Fibroblast of lung (primary cell): ENCODE measurements around the gene SLC13A3. TPM values are rescaled to one million over a fixed set of nuclear protein-coding genes. Genes with fewer than 3 reads are reported as not detected.

Source experiments
- DNase-seq, 2 donors: peaks; one replicate each; pipeline versions ENCODE4 v3.0.0 to v3.0.0-alpha.2; 2010; ENCODE audit warnings: low read depth in 2 of 2
- H2AFZ ChIP-seq: 2 replicates; pipeline ENCODE4 v1.5.1; 2012; ENCODE audit warnings: low read length, control low read depth, inconsistent platforms
- H3K27ac ChIP-seq: 2 replicates; pipeline ENCODE4 v1.5.1; 2011; ENCODE audit warnings: low read length, control low read depth; ENCODE audit not compliant: insufficient read depth
- H3K27me3 ChIP-seq: 2 replicates; pipeline ENCODE4 v1.5.1; 2011; ENCODE audit warnings: mild to moderate bottlenecking, low read length; ENCODE audit not compliant: control insufficient read depth, insufficient read depth
- H3K36me3 ChIP-seq: 2 replicates; pipeline ENCODE4 v1.5.1; 2011; ENCODE audit warnings: low read length; ENCODE audit not compliant: control insufficient read depth, insufficient read depth
- H3K4me1 ChIP-seq: 2 replicates; pipeline ENCODE4 v1.5.1; 2011; ENCODE audit warnings: low read length; ENCODE audit not compliant: control insufficient read depth, insufficient read depth; ENCODE audit errors: extremely low read depth
- H3K4me2 ChIP-seq: 2 replicates; pipeline ENCODE4 v1.5.1; 2011; ENCODE audit warnings: low read length, control low read depth; ENCODE audit not compliant: insufficient read depth; ENCODE audit errors: extremely low read depth
- H3K4me3 ChIP-seq, 4 experiments: fragments of 200-600 bp in 1 of 4; sonication (generic) in 1 of 4; replicated peaks in 1 of 4; 2 replicates each; pipeline ENCODE4 v1.5.1; 2011 to 2016; ENCODE audit warnings: low read length in 4 of 4, low read depth in 3 of 4, mild to moderate bottlenecking in 3 of 4, control low read depth in 2 of 4, inconsistent platforms in 1 of 4, mixed read lengths in 1 of 4; ENCODE audit not compliant: insufficient read depth in 1 of 4; ENCODE audit errors: control extremely low read depth in 1 of 4
- H3K79me2 ChIP-seq: 2 replicates; pipeline ENCODE4 v1.5.1; 2012; ENCODE audit warnings: mild to moderate bottlenecking, low read length, inconsistent platforms; ENCODE audit not compliant: control insufficient read depth, insufficient read depth
- H3K9ac ChIP-seq: 2 replicates; pipeline ENCODE4 v1.5.1; 2011; ENCODE audit warnings: mild to moderate bottlenecking, low read length, control low read depth; ENCODE audit not compliant: insufficient read depth
- H3K9me3 ChIP-seq: 2 replicates; pipeline ENCODE4 v1.5.1; 2012; ENCODE audit warnings: low read depth, low read length; ENCODE audit not compliant: control insufficient read depth, insufficient read depth
- H4K20me1 ChIP-seq: 2 replicates; pipeline ENCODE4 v1.5.1; 2011; ENCODE audit warnings: low read length; ENCODE audit not compliant: control insufficient read depth, insufficient read depth; ENCODE audit errors: extremely low read depth
- CTCF ChIP-seq, 2 donors: IDR thresholded peaks in 1 of 2; conservative IDR thresholded peaks in 1 of 2; 1 replicate in 1 of 2; 2 replicates in 1 of 2; pipeline ENCODE4 v1.5.1; 2011 to 2012; ENCODE audit warnings: low read length in 2 of 2, control low read depth in 1 of 2, inconsistent platforms in 1 of 2, low read depth in 1 of 2, mild to moderate bottlenecking in 1 of 2
- EZH2 ChIP-seq: IDR thresholded peaks from 2 replicates; pipeline ENCODE4 v1.5.1; 2012; ENCODE audit warnings: low read length, control low read depth, mild to moderate bottlenecking; ENCODE audit errors: missing control alignments
- polyA plus RNA-seq, 2 donors: library from polyadenylated mRNA; depleted of rRNA in 1 of 2; stranded (reverse) in 1 of 2; unstranded in 1 of 2; fragments of >200 nt; gene quantifications; 2 replicates each; pipeline ENCODE4 v1.2.1, GENCODE V29; 2011 to 2012; ENCODE audit warnings: missing spikeins in 1 of 2
- total RNA-seq: library from RNA; depleted of rRNA; stranded (reverse); fragments of >200 nt; gene quantifications from 2 replicates; pipeline ENCODE4 v1.2.1, GENCODE V29; 2014

Gene SLC13A3
- total and polyA plus RNA-seq, 2 donors (not counting 1 experiment from before 2014, with no cell fraction given): 2.2 to 5.6 TPM

GRCh38 chr20:46640536-46641311 is 10.5 kb downstream of the SLC13A3 start:
- no peak overlapping the region for H3K9ac ChIP-seq
- no peaks in the 10 kb centered on the region for H3K79me2 ChIP-seq
- no peaks in the 10 kb centered on the region for H4K20me1 ChIP-seq
- no peak overlapping the region for H3K4me3 ChIP-seq
- H3K4me1 ChIP-seq: no peaks in the 10 kb centered on the region
- H3K4me2 ChIP-seq: no peak overlapping the region
- H3K36me3 ChIP-seq: no peaks in the 10 kb centered on the region
- no peak for DNase-seq
- H3K27me3 ChIP-seq: no peaks in the 10 kb centered on the region
- TF ChIP-seq EZH2: no peak
- no peak for TF ChIP-seq CTCF (conservative IDR thresholded peaks at IDR 0.05 in 1 of 2, IDR thresholded peaks at IDR 0.05 in 1 of 2; ENCODE audit: low read depth in 1 of 2, low read length in 2 of 2)
- H3K27ac ChIP-seq: no peak overlapping the region
- no peaks in the 10 kb centered on the region for H3K9me3 ChIP-seq
- H2AFZ ChIP-seq: no peak overlapping the region

- Histone ChIP-seq H3K4me1 (no peaks in the 10 kb centered on the region), H2AFZ (no peak overlapping the region), H3K79me2 (no peaks in the 10 kb centered on the region), H3K4me2 (no peak overlapping the region), H3K4me3 (no peak overlapping the region), H3K9me3 (no peaks in the 10 kb centered on the region), H3K27me3 (no peaks in the 10 kb centered on the region), H3K9ac (no peak overlapping the region), H3K27ac (no peak overlapping the region), H4K20me1 (no peaks in the 10 kb centered on the region), H3K36me3 (no peaks in the 10 kb centered on the region)
- no peak for DNase-seq
- TF ChIP-seq CTCF (conservative IDR thresholded peaks at IDR 0.05 in 1 of 2, IDR thresholded peaks at IDR 0.05 in 1 of 2; ENCODE audit: low read depth in 1 of 2, low read length in 2 of 2) (no peak), EZH2 (no peak)
Observed at GRCh38 chr20:46640044-46640443, 11.2 kb downstream of the SLC13A3 start.

- Histone ChIP-seq H3K36me3 (no peaks in the 10 kb centered on the region), H3K9ac (no peak overlapping the region), H2AFZ (no peak overlapping the region), H4K20me1 (no peaks in the 10 kb centered on the region), H3K4me2 (no peak overlapping the region), H3K9me3 (no peaks in the 10 kb centered on the region), H3K4me1 (no peaks in the 10 kb centered on the region), H3K27me3 (no peaks in the 10 kb centered on the region), H3K27ac (no peak overlapping the region), H3K4me3 (no peak overlapping the region), H3K79me2 (no peaks in the 10 kb centered on the region)
- TF ChIP-seq EZH2 (no peak), CTCF (conservative IDR thresholded peaks at IDR 0.05 in 1 of 2, IDR thresholded peaks at IDR 0.05 in 1 of 2; ENCODE audit: low read depth in 1 of 2, low read length in 2 of 2) (no peak)
- no peak for DNase-seq
Observed at GRCh38 chr20:46639587-46639986, 11.7 kb downstream of the SLC13A3 start.
